Karpas-422 (cell line): ENCODE data around the gene IFIT5. TPM values are rescaled to one million over a fixed set of nuclear protein-coding genes. Genes with fewer than 3 reads are reported as not detected.

Experiments used
- DNase-seq: peaks from one replicate; pipeline ENCODE4 v3.0.0-alpha.2; 2015
- H2AFZ ChIP-seq: fragments of 200-600 bp; sonication (generic); 2 replicates; pipeline ENCODE4 v1.6.1; 2014; ENCODE audit warnings: antibody characterized with exemption, low read length, mixed read lengths
- H3K27ac ChIP-seq: fragments of 200-600 bp; sonication (generic); 2 replicates; pipeline ENCODE4 v1.5.1; 2014; ENCODE audit warnings: mild to moderate bottlenecking, low read length, moderate library complexity
- H3K27me3 ChIP-seq: fragments of 200-600 bp; sonication (generic); 2 replicates; pipeline ENCODE4 v1.6.1; 2014; ENCODE audit warnings: low read length, mixed read lengths
- H3K36me3 ChIP-seq: fragments of 200-600 bp; sonication (generic); 2 replicates; pipeline ENCODE4 v1.6.1; 2014; ENCODE audit warnings: low read length, mixed read lengths; ENCODE audit not compliant: insufficient read depth
- H3K4me1 ChIP-seq: fragments of 200-600 bp; sonication (generic); 2 replicates; pipeline ENCODE4 v1.6.1; 2014; ENCODE audit warnings: mild to moderate bottlenecking, low read length, mixed read lengths
- H3K4me2 ChIP-seq: fragments of 200-600 bp; sonication (generic); 2 replicates; pipeline ENCODE4 v1.6.1; 2014; ENCODE audit warnings: low read length, low read depth, mild to moderate bottlenecking; ENCODE audit not compliant: poor library complexity, severe bottlenecking
- H3K4me3 ChIP-seq: fragments of 200-600 bp; sonication (generic); 2 replicates; pipeline ENCODE4 v1.5.1; 2014; ENCODE audit warnings: mild to moderate bottlenecking, antibody characterized with exemption, low read length, mixed read lengths
- H3K79me2 ChIP-seq: fragments of 200-600 bp; sonication (generic); 2 replicates; pipeline ENCODE4 v1.6.1; 2014; ENCODE audit warnings: mild to moderate bottlenecking, low read length, mixed read lengths
- H3K9ac ChIP-seq: fragments of 200-600 bp; sonication (generic); 2 replicates; pipeline ENCODE4 v1.6.0; 2014; ENCODE audit warnings: low read length
- H3K9me2 ChIP-seq: fragments of 200-600 bp; sonication (generic), shearing (Covaris generic); replicated peaks from 2 replicates; pipeline ENCODE4 v1.6.0; 2014; ENCODE audit warnings: mild to moderate bottlenecking, low read length, moderate library complexity; ENCODE audit not compliant: insufficient read depth
- H3K9me3 ChIP-seq: fragments of 300-700, 200-600 bp; sonication (generic); 2 replicates; pipeline ENCODE4 v1.6.1; 2014; ENCODE audit warnings: low read length, mixed read lengths
- H4K20me1 ChIP-seq: fragments of 200-600 bp; sonication (generic); 2 replicates; pipeline ENCODE4 v1.6.1; 2014; ENCODE audit warnings: mild to moderate bottlenecking, antibody characterized with exemption, low read length, low read depth; ENCODE audit not compliant: insufficient read depth
- total RNA-seq: library from RNA; depleted of rRNA; stranded (reverse); fragments of >200 nt; shearing (Covaris generic); gene quantifications from 2 replicates; pipeline ENCODE4 v1.2.3, GENCODE V29; 2014; ENCODE audit warnings: low replicate concordance

IFIT5 gene
- total RNA-seq, 1 experiment from 2014 or later = 0.30 TPM

DNA sequence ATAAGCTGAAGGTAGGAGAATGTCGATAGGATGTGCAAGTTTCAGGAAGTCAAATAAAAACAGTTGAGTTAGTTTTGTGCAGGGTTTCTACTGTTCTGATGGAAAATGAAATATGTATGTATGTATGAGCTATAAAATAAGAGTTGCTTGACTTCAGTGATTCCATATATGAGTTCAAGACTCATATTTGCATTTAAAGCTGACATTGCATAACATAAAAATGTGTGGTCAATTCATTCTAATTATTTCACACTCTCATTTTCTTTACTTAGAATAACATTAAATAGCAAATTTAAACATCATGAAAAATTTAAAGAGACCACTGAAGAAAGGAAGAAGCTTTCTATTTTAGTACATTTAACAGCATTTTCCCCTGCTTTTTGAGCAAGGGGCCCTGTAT is 37.8 kb downstream of the IFIT5 start:
- Histone ChIP-seq H3K79me2 (no peaks in the 10 kb centered on the region), H3K9me2 (no peaks in the 10 kb centered on the region), H3K27ac (no peak overlapping the region), H2AFZ (no peak overlapping the region), H4K20me1 (no peaks in the 10 kb centered on the region), H3K27me3 (no peaks in the 10 kb centered on the region), H3K4me1 (no peaks in the 10 kb centered on the region), H3K36me3 (no peaks in the 10 kb centered on the region), H3K9ac (no peak overlapping the region), H3K9me3 (no peaks in the 10 kb centered on the region), H3K4me2 (no peak overlapping the region), H3K4me3 (no peak overlapping the region)
- no peak for DNase-seq

DNA sequence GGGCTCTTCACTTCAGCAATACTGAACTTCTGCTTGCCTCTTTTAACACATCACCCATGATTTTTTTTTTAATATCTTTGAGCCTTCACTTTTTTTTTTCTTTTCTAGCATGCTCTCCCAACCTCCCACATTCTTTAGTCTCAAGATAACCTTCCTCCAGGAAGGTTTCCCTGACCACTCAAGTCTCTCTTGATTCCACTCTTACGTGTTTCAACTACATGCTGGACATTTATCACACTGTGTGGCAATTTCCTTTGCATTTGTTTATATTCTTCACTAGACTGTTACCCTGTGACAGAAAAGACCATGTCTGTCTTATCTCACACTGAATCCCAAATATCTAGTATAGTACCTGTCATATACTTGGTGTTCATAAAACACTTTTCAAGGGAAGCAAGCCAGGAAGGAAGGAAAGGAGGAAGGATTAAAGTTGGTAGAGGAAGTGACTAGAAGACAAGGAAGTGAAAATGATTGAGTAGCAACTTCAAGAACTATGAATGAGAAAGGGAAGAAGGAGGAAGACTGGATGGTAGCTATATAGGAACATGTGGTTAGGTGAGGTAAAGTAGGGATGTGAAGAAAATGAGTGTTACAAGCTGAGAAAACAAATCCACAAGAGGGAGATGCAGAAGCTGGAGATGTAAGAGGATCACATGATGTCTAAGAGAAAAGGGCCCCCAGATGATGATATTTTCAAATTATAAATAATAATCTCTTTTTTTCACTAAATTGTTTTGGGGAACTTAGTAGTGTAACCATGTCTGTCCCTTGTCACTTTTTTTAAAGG is 40.4 kb downstream of the IFIT5 start:
- H3K4me2 ChIP-seq = no peak overlapping the region
- no peaks in the 10 kb centered on the region for H3K9me2 ChIP-seq
- H3K4me1 ChIP-seq = no peaks in the 10 kb centered on the region
- no peak overlapping the region for H3K9ac ChIP-seq
- no peak overlapping the region for H3K4me3 ChIP-seq
- no peaks in the 10 kb centered on the region for H3K27me3 ChIP-seq
- no peaks in the 10 kb centered on the region for H3K79me2 ChIP-seq
- H3K9me3 ChIP-seq = no peaks in the 10 kb centered on the region
- no peak for DNase-seq
- H3K27ac ChIP-seq = no peak overlapping the region
- no peaks in the 10 kb centered on the region for H3K36me3 ChIP-seq
- no peaks in the 10 kb centered on the region for H4K20me1 ChIP-seq
- H2AFZ ChIP-seq = no peak overlapping the region

DNA sequence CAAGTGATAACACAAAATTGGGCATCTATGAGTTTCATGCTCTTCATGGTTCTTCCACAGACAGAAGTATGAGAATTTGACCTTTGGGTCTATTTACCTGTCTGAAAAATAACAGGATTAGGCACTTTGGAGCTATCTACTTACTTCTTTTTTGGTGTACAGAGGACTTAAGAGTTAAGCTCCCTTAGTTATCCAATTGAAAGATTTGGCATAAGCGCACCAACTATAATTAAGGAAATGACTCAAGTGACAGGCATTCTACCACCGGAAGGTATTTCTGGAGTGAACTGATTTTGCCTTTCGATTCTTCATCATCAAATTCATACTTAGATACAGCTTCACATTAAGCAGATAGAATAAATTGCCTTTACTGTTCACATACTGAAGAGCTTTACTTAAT is 43.9 kb downstream of the IFIT5 start:
- no peaks in the 10 kb centered on the region for H3K36me3 ChIP-seq
- no peaks in the 10 kb centered on the region for H3K9me3 ChIP-seq
- H2AFZ ChIP-seq = no peak overlapping the region
- H3K27ac ChIP-seq = no peak overlapping the region
- no peaks in the 10 kb centered on the region for H3K79me2 ChIP-seq
- no peaks in the 10 kb centered on the region for H3K4me1 ChIP-seq
- DNase-seq = no peak
- H3K9ac ChIP-seq = no peak overlapping the region
- H4K20me1 ChIP-seq = no peaks in the 10 kb centered on the region
- no peaks in the 10 kb centered on the region for H3K27me3 ChIP-seq
- H3K9me2 ChIP-seq = no peaks in the 10 kb centered on the region
- H3K4me2 ChIP-seq = no peak overlapping the region
- H3K4me3 ChIP-seq = no peak overlapping the region

DNA sequence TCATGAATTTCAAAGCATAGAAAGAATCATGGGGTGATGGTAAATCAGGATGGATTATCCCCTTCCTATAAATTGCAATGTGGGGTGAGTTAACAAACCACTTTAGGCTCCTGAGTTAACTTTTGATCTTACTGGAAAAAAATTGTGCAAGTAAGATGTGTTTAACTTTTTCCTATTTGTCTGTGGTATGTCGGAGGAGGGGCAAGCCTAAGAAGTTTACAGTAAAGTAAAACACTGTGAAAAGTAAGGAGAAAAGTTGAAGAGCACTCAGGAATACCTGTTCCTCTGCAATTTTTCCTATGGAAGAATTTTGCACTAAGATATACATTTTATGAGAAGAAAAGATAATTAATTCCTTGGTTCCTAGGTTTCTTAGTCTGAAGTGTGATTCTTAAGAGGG is 44.4 kb downstream of the IFIT5 start:
- no peaks in the 10 kb centered on the region for H3K27me3 ChIP-seq
- no peak overlapping the region for H3K9ac ChIP-seq
- H3K36me3 ChIP-seq = no peaks in the 10 kb centered on the region
- H3K9me3 ChIP-seq = no peaks in the 10 kb centered on the region
- H3K27ac ChIP-seq = no peak overlapping the region
- H2AFZ ChIP-seq = no peak overlapping the region
- no peak for DNase-seq
- H3K4me3 ChIP-seq = no peak overlapping the region
- no peaks in the 10 kb centered on the region for H3K79me2 ChIP-seq
- H4K20me1 ChIP-seq = no peaks in the 10 kb centered on the region
- no peak overlapping the region for H3K4me2 ChIP-seq
- no peaks in the 10 kb centered on the region for H3K9me2 ChIP-seq
- no peaks in the 10 kb centered on the region for H3K4me1 ChIP-seq

DNA sequence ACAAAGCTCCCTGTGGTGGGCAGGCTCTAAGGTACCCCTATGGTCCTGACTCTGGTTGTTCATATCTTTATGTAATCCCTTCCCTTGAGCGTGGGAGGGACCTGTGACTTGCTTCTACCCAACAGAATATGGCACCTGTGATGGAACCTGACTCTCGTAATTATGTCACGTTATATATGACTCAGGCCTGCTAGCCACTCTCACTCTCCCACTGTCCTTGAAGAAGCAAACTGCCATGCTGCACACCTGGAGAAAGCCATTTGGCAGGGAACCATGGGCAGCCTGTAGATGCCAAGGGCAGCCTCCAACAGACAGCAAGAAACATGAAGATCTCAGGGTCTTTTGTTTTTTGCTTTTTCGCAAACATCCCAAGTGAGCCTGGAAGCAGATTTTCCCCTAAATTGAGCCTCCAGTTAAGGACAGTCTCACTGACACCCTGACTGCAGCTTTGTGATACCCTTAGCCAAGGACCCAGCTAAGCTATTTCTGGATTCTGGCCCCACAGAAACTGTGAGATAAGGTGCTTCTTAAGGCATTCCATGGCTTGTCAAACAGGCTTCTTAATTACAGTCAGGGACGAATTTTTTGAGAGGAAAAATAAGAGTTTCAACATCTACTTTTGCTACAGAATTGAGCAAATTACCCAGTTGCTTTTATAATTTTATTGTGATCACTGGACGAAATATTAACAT is 49.6 kb downstream of the IFIT5 start:
- Histone ChIP-seq H3K27ac (no peak overlapping the region), H3K9me2 (no peaks in the 10 kb centered on the region), H3K4me3 (no peak overlapping the region), H4K20me1 (no peaks in the 10 kb centered on the region), H3K4me2 (no peak overlapping the region), H3K9ac (no peak overlapping the region), H3K9me3 (no peaks in the 10 kb centered on the region), H3K79me2 (no peaks in the 10 kb centered on the region), H3K27me3 (no peaks in the 10 kb centered on the region), H3K4me1 (no peaks in the 10 kb centered on the region), H3K36me3 (no peaks in the 10 kb centered on the region), H2AFZ (no peak overlapping the region)
- no peak for DNase-seq

DNA sequence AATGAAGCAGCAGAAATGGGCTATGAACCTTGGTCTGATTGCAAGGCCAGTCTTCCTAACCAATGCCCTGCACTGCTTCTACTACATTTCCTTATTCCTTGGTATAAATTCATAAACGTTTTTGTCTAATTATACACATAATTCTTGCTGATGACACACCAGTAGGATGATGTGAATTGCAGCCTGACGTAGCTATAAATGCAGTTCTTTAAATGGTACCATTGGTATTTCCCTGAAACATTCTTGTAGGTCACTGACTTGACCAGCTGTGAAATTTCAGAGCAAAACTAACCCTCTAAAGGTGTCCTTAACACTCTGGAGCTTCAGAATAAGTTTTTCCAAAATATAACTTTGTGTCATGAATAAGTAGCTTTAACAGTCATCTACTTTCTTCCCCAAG is 50.8 kb downstream of the IFIT5 start:
- Histone ChIP-seq H3K27ac (no peak overlapping the region), H3K36me3 (no peaks in the 10 kb centered on the region), H2AFZ (no peak overlapping the region), H3K79me2 (no peaks in the 10 kb centered on the region), H3K9ac (no peak overlapping the region), H3K27me3 (no peaks in the 10 kb centered on the region), H3K4me1 (no peaks in the 10 kb centered on the region), H3K9me2 (no peaks in the 10 kb centered on the region), H3K4me2 (no peak overlapping the region), H3K4me3 (no peak overlapping the region), H4K20me1 (no peaks in the 10 kb centered on the region), H3K9me3 (no peaks in the 10 kb centered on the region)
- DNase-seq = no peak

DNA sequence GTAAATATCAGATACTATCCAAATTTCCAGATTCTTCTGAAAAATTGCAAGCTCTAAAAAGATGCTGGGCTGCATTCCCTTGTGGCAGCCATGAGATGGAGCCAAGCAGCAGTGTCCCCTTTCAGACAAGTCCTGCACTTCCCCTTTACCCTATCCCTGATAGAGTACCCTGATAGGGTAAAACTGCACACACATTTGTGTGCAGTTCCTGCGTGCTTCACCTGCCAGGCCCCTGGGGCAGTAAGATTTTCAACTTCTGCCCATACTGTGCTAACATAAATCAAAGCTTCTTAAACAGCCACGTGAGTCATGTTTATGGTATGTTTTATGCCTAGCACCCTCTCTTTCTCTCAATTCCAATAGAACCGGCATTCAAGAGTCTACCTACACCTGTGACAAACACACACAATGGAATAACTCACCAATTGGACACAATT is 52.2 kb downstream of the IFIT5 start:
- H3K9ac ChIP-seq = no peak overlapping the region
- H3K9me3 ChIP-seq = no peaks in the 10 kb centered on the region
- H4K20me1 ChIP-seq = no peaks in the 10 kb centered on the region
- H3K4me3 ChIP-seq = no peak overlapping the region
- no peaks in the 10 kb centered on the region for H3K79me2 ChIP-seq
- H3K27ac ChIP-seq = no peak overlapping the region
- H2AFZ ChIP-seq = no peak overlapping the region
- no peak overlapping the region for H3K4me2 ChIP-seq
- H3K27me3 ChIP-seq = no peaks in the 10 kb centered on the region
- H3K36me3 ChIP-seq = no peaks in the 10 kb centered on the region
- H3K9me2 ChIP-seq = no peaks in the 10 kb centered on the region
- DNase-seq = peak; percentile 54
- no peaks in the 10 kb centered on the region for H3K4me1 ChIP-seq

DNA sequence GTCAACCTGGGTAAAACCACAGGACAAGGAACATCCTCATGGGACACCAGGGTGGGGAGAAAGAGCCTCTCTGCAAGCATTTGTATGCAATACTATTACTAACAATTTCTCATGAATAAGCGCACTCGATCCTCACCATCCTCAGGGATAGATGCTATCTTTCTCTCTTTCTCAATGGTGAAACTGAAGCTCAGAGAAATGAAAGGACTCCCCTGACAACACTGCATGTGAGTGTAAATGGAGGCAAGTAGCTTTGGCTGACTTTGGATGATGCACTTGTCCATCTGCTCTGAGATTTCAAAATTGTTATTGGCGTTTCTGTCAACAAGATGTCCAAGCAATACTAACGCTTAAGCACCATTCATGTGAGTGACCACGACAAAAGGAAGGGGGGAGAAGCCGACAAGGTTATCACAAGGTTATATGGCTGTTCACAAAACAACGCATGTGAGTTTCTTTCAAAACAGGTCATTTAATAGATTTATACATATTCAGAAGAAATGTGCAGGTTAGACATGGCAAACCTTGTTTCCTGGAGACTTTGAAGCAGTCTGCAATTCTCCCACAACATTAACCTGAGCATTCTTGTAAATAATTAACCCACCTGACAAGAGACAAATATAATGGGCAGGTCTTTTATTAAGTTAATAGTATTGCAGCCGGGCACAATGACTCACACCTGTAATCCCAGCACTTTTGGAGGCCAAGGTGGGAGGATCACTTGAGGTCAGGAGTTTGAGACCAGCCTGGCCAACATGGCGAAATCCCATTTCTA is 54.0 kb downstream of the IFIT5 start:
- no peak overlapping the region for H3K9ac ChIP-seq
- no peaks in the 10 kb centered on the region for H3K27me3 ChIP-seq
- H3K9me2 ChIP-seq = no peaks in the 10 kb centered on the region
- H4K20me1 ChIP-seq = no peaks in the 10 kb centered on the region
- DNase-seq = no peak
- H2AFZ ChIP-seq = no peak overlapping the region
- no peaks in the 10 kb centered on the region for H3K36me3 ChIP-seq
- no peaks in the 10 kb centered on the region for H3K4me1 ChIP-seq
- H3K4me3 ChIP-seq = no peak overlapping the region
- H3K9me3 ChIP-seq = no peaks in the 10 kb centered on the region
- H3K79me2 ChIP-seq = no peaks in the 10 kb centered on the region
- no peak overlapping the region for H3K27ac ChIP-seq
- H3K4me2 ChIP-seq = no peak overlapping the region
